GM23338 (cell line): ENCODE results near the gene FGF16.

ENCODE experiments used
- EZH2 ChIP-seq: fragments of 200-600 bp; sonication (generic); IDR thresholded peaks from one replicate; pipeline ENCODE4 v1.8.0; 2017; ENCODE audit warnings: antibody characterized with exemption, mild to moderate bottlenecking, low read depth; ENCODE audit not compliant: unreplicated experiment
- EZH2phosphoT487 ChIP-seq: fragments of 200-600 bp; sonication (generic); IDR thresholded peaks from one replicate; pipeline ENCODE4 v1.8.1; 2018; ENCODE audit warnings: antibody characterized with exemption; ENCODE audit not compliant: unreplicated experiment
- JUNB ChIP-seq: IDR thresholded peaks from one replicate; pipeline ENCODE4 v1.6.1; 2016; ENCODE audit warnings: antibody characterized with exemption; ENCODE audit not compliant: unreplicated experiment
- NANOG ChIP-seq: IDR thresholded peaks from 2 replicates; pipeline ENCODE4 v1.6.1; 2016; ENCODE audit warnings: antibody characterized with exemption, borderline replicate concordance
- POLR2AphosphoS5 ChIP-seq: IDR thresholded peaks from 2 replicates; pipeline ENCODE4 v1.6.1; 2016; ENCODE audit warnings: antibody characterized with exemption, low read depth
- TF ChIP-seq, protein P1 (sequence below), 2 experiments: fragments of 200-600 bp in 1 of 2; sonication (generic) in 1 of 2; conservative IDR thresholded peaks; 2 replicates each; pipeline versions ENCODE4 v1.5.1 to v1.6.1; 2016 to 2017; ENCODE audit warnings: antibody characterized with exemption in 2 of 2, low read depth in 2 of 2, mild to moderate bottlenecking in 2 of 2, moderate library complexity in 1 of 2
- TF ChIP-seq, protein P2 (sequence below): IDR thresholded peaks from one replicate; pipeline ENCODE4 v1.6.1; 2018; ENCODE audit warnings: antibody characterized with exemption; ENCODE audit not compliant: unreplicated experiment

DNA sequence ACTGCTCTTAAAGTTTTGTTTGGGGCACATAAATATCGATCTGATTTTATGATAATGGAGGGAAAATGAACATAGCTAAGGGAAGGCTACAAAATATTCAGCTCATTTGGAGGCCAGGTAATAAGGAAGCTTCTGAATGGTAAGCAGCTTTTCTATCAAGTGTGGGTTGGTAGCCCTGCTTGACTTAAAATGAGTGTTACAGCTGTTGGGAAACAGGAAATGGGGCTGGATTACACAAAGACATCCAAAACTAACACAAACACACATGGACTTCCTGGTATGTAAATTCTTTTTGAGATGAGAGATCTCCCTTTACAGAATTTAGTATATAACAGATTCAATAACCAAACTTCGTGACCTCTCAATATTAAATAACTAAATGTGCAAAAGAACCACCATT lies 58.0 kb downstream of the FGF16 start:
- TF ChIP-seq, protein P1, sequence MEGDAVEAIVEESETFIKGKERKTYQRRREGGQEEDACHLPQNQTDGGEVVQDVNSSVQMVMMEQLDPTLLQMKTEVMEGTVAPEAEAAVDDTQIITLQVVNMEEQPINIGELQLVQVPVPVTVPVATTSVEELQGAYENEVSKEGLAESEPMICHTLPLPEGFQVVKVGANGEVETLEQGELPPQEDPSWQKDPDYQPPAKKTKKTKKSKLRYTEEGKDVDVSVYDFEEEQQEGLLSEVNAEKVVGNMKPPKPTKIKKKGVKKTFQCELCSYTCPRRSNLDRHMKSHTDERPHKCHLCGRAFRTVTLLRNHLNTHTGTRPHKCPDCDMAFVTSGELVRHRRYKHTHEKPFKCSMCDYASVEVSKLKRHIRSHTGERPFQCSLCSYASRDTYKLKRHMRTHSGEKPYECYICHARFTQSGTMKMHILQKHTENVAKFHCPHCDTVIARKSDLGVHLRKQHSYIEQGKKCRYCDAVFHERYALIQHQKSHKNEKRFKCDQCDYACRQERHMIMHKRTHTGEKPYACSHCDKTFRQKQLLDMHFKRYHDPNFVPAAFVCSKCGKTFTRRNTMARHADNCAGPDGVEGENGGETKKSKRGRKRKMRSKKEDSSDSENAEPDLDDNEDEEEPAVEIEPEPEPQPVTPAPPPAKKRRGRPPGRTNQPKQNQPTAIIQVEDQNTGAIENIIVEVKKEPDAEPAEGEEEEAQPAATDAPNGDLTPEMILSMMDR (conservative IDR thresholded peaks at IDR 0.05; ENCODE audit: low read depth in 2 of 2), result no peak
- TF ChIP-seq EZH2phosphoT487 (no peak), POLR2AphosphoS5 (no peak), NANOG (no peak), JUNB (no peak), EZH2 (no peak)
- TF ChIP-seq, protein P2, sequence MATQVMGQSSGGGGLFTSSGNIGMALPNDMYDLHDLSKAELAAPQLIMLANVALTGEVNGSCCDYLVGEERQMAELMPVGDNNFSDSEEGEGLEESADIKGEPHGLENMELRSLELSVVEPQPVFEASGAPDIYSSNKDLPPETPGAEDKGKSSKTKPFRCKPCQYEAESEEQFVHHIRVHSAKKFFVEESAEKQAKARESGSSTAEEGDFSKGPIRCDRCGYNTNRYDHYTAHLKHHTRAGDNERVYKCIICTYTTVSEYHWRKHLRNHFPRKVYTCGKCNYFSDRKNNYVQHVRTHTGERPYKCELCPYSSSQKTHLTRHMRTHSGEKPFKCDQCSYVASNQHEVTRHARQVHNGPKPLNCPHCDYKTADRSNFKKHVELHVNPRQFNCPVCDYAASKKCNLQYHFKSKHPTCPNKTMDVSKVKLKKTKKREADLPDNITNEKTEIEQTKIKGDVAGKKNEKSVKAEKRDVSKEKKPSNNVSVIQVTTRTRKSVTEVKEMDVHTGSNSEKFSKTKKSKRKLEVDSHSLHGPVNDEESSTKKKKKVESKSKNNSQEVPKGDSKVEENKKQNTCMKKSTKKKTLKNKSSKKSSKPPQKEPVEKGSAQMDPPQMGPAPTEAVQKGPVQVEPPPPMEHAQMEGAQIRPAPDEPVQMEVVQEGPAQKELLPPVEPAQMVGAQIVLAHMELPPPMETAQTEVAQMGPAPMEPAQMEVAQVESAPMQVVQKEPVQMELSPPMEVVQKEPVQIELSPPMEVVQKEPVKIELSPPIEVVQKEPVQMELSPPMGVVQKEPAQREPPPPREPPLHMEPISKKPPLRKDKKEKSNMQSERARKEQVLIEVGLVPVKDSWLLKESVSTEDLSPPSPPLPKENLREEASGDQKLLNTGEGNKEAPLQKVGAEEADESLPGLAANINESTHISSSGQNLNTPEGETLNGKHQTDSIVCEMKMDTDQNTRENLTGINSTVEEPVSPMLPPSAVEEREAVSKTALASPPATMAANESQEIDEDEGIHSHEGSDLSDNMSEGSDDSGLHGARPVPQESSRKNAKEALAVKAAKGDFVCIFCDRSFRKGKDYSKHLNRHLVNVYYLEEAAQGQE, result no peak
